ENCODE measurements around the gene IAH1. TPM values are rescaled to one million over a fixed set of nuclear protein-coding genes. Genes with fewer than 3 reads are reported as not detected.

IAH1 gene
- total RNA-seq, 1 donor from 2014 or later, result 45.6 TPM

GRCh38 chr2:9527995-9528787 lies 53.8 kb downstream of the IAH1 start:
- H3K27me3 Mint-ChIP-seq (ENCODE audit: insufficient read depth, low read depth), result no peaks in the 10 kb centered on the region
- peaks cover 15% of the 10 kb centered on the region for H3K36me3 Mint-ChIP-seq
- Histone ChIP-seq H3K36me3 (peaks cover 5% of the 10 kb centered on the region), H2AFZ (replicated peaks) (no peak overlapping the region), H3K4me2 (no peak overlapping the region), H4K20me1 (ENCODE audit: low read depth) (peaks cover 4% of the 10 kb centered on the region), H3K4me3 (no peak overlapping the region), H3K4me1 (no peaks in the 10 kb centered on the region), H3K27ac (no peak overlapping the region), H3K9me3 (ENCODE audit: low read depth) (no peaks in the 10 kb centered on the region), H3K27me3 (no peaks in the 10 kb centered on the region), H3K9ac (no peak overlapping the region), H3K79me2 (ENCODE audit: low read depth) (no peaks in the 10 kb centered on the region), H3F3A (ENCODE audit: low read depth) (no peaks in the 10 kb centered on the region)
- no peak overlapping the region for H3K27ac Mint-ChIP-seq
- no peaks in the 10 kb centered on the region for H3K4me1 Mint-ChIP-seq
- no peak for DNase-seq (ENCODE audit: low spot score)
- TF ChIP-seq CTCF (IDR thresholded peaks at IDR 0.05) (no peak), EZH2 (IDR thresholded peaks at IDR 0.05) (no peak), EZH2phosphoT487 (IDR thresholded peaks at IDR 0.05) (no peak)
- H3K9me3 Mint-ChIP-seq, result no peaks in the 10 kb centered on the region
- H3K4me3 Mint-ChIP-seq, result no peak overlapping the region

- Mint-ChIP-seq H3K4me1 (no peaks in the 10 kb centered on the region), H3K4me3 (no peak overlapping the region), H3K9me3 (no peaks in the 10 kb centered on the region), H3K27me3 (ENCODE audit: insufficient read depth, low read depth) (no peaks in the 10 kb centered on the region), H3K36me3 (peaks cover 11% of the 10 kb centered on the region), H3K27ac (no peak overlapping the region)
- Histone ChIP-seq H2AFZ (replicated peaks) (no peak overlapping the region), H3K4me1 (no peaks in the 10 kb centered on the region), H3K9me3 (ENCODE audit: low read depth) (no peaks in the 10 kb centered on the region), H3K9ac (no peak overlapping the region), H3K79me2 (ENCODE audit: low read depth) (peaks cover 13% of the 10 kb centered on the region), H3K4me3 (no peak overlapping the region), H4K20me1 (ENCODE audit: low read depth) (peaks cover 6% of the 10 kb centered on the region), H3F3A (ENCODE audit: low read depth) (no peaks in the 10 kb centered on the region), H3K4me2 (no peak overlapping the region), H3K27me3 (no peaks in the 10 kb centered on the region), H3K36me3 (peaks cover 7% of the 10 kb centered on the region), H3K27ac (no peak overlapping the region)
- TF ChIP-seq CTCF (IDR thresholded peaks at IDR 0.05) (no peak), EZH2phosphoT487 (IDR thresholded peaks at IDR 0.05) (no peak), EZH2 (IDR thresholded peaks at IDR 0.05) (no peak)
- no peak for DNase-seq (ENCODE audit: low spot score)
Measured at GRCh38 chr2:9532421-9532820, 58.1 kb downstream of the IAH1 start.

- peaks cover 7% of the 10 kb centered on the region for H4K20me1 ChIP-seq (ENCODE audit: low read depth)
- H3K36me3 ChIP-seq, result peaks cover 7% of the 10 kb centered on the region
- DNase-seq (ENCODE audit: low spot score), result no peak
- no peak overlapping the region for H3K9ac ChIP-seq
- H3K4me3 ChIP-seq, result no peak overlapping the region
- no peak overlapping the region for H3K4me2 ChIP-seq
- no peak for TF ChIP-seq EZH2 (IDR thresholded peaks at IDR 0.05)
- TF ChIP-seq EZH2phosphoT487 (IDR thresholded peaks at IDR 0.05), result no peak
- no peak for TF ChIP-seq CTCF (IDR thresholded peaks at IDR 0.05)
- no peaks in the 10 kb centered on the region for H3K9me3 Mint-ChIP-seq
- H3K27me3 Mint-ChIP-seq (ENCODE audit: insufficient read depth, low read depth), result no peaks in the 10 kb centered on the region
- H2AFZ ChIP-seq (replicated peaks), result no peak overlapping the region
- H3K27me3 ChIP-seq, result no peaks in the 10 kb centered on the region
- H3K36me3 Mint-ChIP-seq, result peaks cover 15% of the 10 kb centered on the region
- no peak overlapping the region for H3K27ac ChIP-seq
- H3K4me1 Mint-ChIP-seq, result peaks cover 5% of the 10 kb centered on the region
- H3K4me1 ChIP-seq, result no peaks in the 10 kb centered on the region
- no peak overlapping the region for H3K27ac Mint-ChIP-seq
- no peaks in the 10 kb centered on the region for H3K9me3 ChIP-seq (ENCODE audit: low read depth)
- H3K79me2 ChIP-seq (ENCODE audit: low read depth), result peaks cover 14% of the 10 kb centered on the region
- no peak overlapping the region for H3K4me3 Mint-ChIP-seq
- peaks cover 3% of the 10 kb centered on the region for H3F3A ChIP-seq (ENCODE audit: low read depth)
Measured at GRCh38 chr2:9533663-9534062, 59.3 kb downstream of the IAH1 start.

All from neural progenitor cell (in vitro differentiated cells).